ENCODE data around the gene ARL6. TPM values are rescaled to one million over a fixed set of nuclear protein-coding genes. Genes with fewer than 3 reads are reported as not detected.

Gene ARL6
- total and polyA plus RNA-seq, 2 of the 8 experiments (the other 6 are each of a cell fraction or from before 2014, with no cell fraction given), result 1.8 to 12.0 TPM

- no peak overlapping the region for H2BK20ac ChIP-seq (ENCODE audit: low read length)
- H3K4me2 ChIP-seq (ENCODE audit: insufficient read depth in 1 of 2, low read depth in 2 of 2, low read length in 2 of 2), result no peak overlapping the region
- H4K8ac ChIP-seq (ENCODE audit: extremely low read depth, insufficient read depth, low read length), result no peak overlapping the region
- TF ChIP-seq BACH1 (IDR thresholded peaks at IDR 0.05; ENCODE audit: low read length) (no peak), PHF8 (conservative IDR thresholded peaks at IDR 0.05; ENCODE audit: low read depth, low read length) (no peak), CREB1 (IDR thresholded peaks at IDR 0.05) (no peak), MAFK (IDR thresholded peaks at IDR 0.05; ENCODE audit: low read depth, low read length) (no peak), SP2 (IDR thresholded peaks at IDR 0.05; ENCODE audit: low read length) (no peak), POU5F1 (IDR thresholded peaks at IDR 0.05; ENCODE audit: low read depth, low read length) (no peak), TCF12 (IDR thresholded peaks at IDR 0.05; ENCODE audit: low read depth, low read length) (no peak), FOSL1 (IDR thresholded peaks at IDR 0.05; ENCODE audit: insufficient read depth, low read depth, low read length) (no peak), SUZ12 (IDR thresholded peaks at IDR 0.05; ENCODE audit: low read length) (no peak), ZNF274 (IDR thresholded peaks at IDR 0.05; ENCODE audit: borderline replicate concordance, extremely low read depth, low read length) (no peak), POLR2A (IDR thresholded peaks at IDR 0.05; ENCODE audit: control extremely low read depth in 1 of 2, low read depth in 2 of 2, low read length in 2 of 2) (no peak), KDM1A (IDR thresholded peaks at IDR 0.05; ENCODE audit: borderline replicate concordance, low read length) (no peak), KDM4A (IDR thresholded peaks at IDR 0.05; ENCODE audit: low read depth, low read length, severe bottlenecking) (no peak)
- no peaks in the 10 kb centered on the region for H4K20me1 ChIP-seq (replicated peaks in 1 of 2; ENCODE audit: control insufficient read depth in 1 of 2, insufficient read depth in 2 of 2, low read length in 2 of 2)
- no peak overlapping the region for H3K23ac ChIP-seq (ENCODE audit: insufficient read length)
- no peaks in the 10 kb centered on the region for H3K9me3 ChIP-seq (ENCODE audit: insufficient read depth in 2 of 2, low read depth in 1 of 2, low read length in 1 of 2)
- H4K91ac ChIP-seq (replicated peaks; ENCODE audit: insufficient read length, low read length), result no peak overlapping the region
- H3K27me3 ChIP-seq (replicated peaks in 1 of 4; ENCODE audit: control insufficient read depth in 3 of 4, extremely low read depth in 1 of 4, insufficient read depth in 3 of 4, low read length in 3 of 4), result no peaks in the 10 kb centered on the region
- H3K27ac ChIP-seq (ENCODE audit: low read depth, low read length), result no peak overlapping the region
- H2BK15ac ChIP-seq (ENCODE audit: low read length), result no peak overlapping the region
- 0 out of 7 replicates have a peak, but pooled peaks cover 0 to 2% (median under 1%) of the 10 kb centered on the region in 4 experiments for H3K4me1 ChIP-seq (replicated peaks in 1 of 4; ENCODE audit: control insufficient read depth in 3 of 4, insufficient read depth in 4 of 4, low read length in 3 of 4)
- H3K4me3 ChIP-seq (ENCODE audit: extremely low read depth in 1 of 4, insufficient read depth in 2 of 4, low read depth in 3 of 4, low read length in 4 of 4), result no peak overlapping the region
- POLR2A ChIA-PET (ENCODE audit: partially characterized antibody), result no interaction called here
- no peak overlapping the region for H2AFZ ChIP-seq (ENCODE audit: low read length)
- H2BK12ac ChIP-seq (ENCODE audit: low read depth, low read length), result no peak overlapping the region
- H3K79me2 ChIP-seq (ENCODE audit: control insufficient read depth in 1 of 2, insufficient read depth in 2 of 2, low read length in 2 of 2), result no peaks in the 10 kb centered on the region
- H3K9ac ChIP-seq (replicated peaks in 1 of 4; ENCODE audit: extremely low read depth in 1 of 4, low read depth in 3 of 4, low read length in 3 of 4), result no peak overlapping the region
- no peak overlapping the region for H3K14ac ChIP-seq (ENCODE audit: insufficient read length)
- H3K36me3 ChIP-seq (ENCODE audit: control insufficient read depth in 2 of 4, insufficient read depth in 4 of 4, low read length in 3 of 4), result no peaks in the 10 kb centered on the region
- no peak overlapping the region for H2BK5ac ChIP-seq (ENCODE audit: low read depth, low read length)
- no peak overlapping the region for H2AK5ac ChIP-seq (ENCODE audit: low read depth, low read length)
- no peak overlapping the region for H3K18ac ChIP-seq (ENCODE audit: extremely low read depth, low read length)
- no peak overlapping the region for H3K56ac ChIP-seq (replicated peaks; ENCODE audit: insufficient read length, low read depth, low read length)
- H3K4ac ChIP-seq (replicated peaks; ENCODE audit: insufficient read length, low read depth, low read length), result no peak overlapping the region
- FAIRE-seq (no peak), DNase-seq (ENCODE audit: low read depth in 1 of 2, low spot score in 2 of 2) (no peak)
- no peak overlapping the region for H2BK120ac ChIP-seq (replicated peaks; ENCODE audit: low read depth, low read length)
- 91% methylated on average over 3 of the region's 3 CpGs; no CpG with 5 or more reads in 1 of the 2 experiments for WGBS, 2 experiments (ENCODE audit: extremely low coverage in 1 of 2, insufficient coverage in 1 of 2, insufficient read length in 1 of 2, insufficient replicate concordance in 2 of 2, low coverage in 1 of 2, low lambda C conversion rate in 2 of 2, missing lambda C conversion rate in 1 of 2)
- 0 out of 2 replicates have a peak, but pooled peaks cover 1% of the 10 kb centered on the region for H3K23me2 ChIP-seq (ENCODE audit: low read depth, low read length)
- H4K5ac ChIP-seq (ENCODE audit: insufficient read length, low read depth, low read length), result no peak overlapping the region
- H3K79me1 ChIP-seq (ENCODE audit: low read depth, low read length), result no peaks in the 10 kb centered on the region
- CTCF ChIA-PET (ENCODE audit: partially characterized antibody), result no interaction called here
Measured at GRCh38 chr3:97744289-97744688, 20.3 kb upstream of the ARL6 start.

Measured in H1 (cell line).